ENCODE measurements around the gene ITGB7.

Gene ITGB7

DNA sequence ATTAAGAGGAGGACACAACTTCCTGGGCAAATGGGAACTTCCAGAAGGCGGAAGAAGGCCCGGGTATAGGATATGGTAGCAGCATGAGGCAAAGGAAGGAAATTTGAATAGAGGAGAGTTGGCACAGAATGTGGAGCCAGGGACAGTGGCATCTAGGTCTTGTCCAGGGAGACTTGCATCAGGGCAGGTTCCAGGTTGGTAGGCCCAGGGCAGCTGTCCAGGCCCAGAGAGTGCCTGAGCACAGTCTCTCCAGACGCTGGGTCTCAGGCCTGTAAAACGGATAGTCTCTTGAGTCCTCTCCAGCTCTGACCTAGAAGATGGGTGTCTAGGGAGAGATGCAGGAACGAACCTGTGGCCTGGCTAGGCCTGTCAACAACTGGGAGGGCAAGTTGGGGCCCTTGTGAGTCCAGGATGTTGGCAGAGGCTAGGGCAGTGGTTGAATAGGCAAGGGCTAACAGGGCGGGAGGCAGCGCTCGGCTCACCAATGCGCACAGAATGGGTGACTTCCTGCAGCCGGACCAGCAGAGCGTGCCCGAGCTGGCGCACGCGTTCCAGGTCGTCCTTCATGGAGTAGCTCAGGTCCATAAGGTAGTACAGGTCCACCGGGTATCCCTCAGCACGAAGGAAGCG is 9.9 kb downstream of the ITGB7 start:
- DNase-seq (ENCODE audit: low spot score) = no peak

DNA sequence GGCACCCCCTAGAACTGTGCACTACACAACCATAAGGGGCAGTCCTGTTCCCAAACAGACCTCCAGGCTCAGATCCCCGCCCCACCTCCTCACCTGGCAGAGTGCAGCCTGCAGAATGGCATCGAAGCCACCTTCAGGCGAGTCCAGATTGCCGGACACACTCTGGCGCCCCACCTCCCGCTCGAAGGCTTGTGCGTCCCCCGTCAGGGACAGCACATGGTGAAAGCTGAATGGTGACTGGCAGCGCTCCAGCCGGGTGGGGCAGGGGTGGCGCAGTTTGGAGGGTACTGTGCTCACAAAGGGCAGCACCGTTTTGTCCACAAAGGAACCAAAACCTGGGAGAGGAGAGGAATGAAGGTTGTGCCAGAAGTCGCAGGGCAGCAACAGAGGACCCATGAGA is 10.6 kb downstream of the ITGB7 start:
- no peak for DNase-seq (ENCODE audit: low spot score)

DNA sequence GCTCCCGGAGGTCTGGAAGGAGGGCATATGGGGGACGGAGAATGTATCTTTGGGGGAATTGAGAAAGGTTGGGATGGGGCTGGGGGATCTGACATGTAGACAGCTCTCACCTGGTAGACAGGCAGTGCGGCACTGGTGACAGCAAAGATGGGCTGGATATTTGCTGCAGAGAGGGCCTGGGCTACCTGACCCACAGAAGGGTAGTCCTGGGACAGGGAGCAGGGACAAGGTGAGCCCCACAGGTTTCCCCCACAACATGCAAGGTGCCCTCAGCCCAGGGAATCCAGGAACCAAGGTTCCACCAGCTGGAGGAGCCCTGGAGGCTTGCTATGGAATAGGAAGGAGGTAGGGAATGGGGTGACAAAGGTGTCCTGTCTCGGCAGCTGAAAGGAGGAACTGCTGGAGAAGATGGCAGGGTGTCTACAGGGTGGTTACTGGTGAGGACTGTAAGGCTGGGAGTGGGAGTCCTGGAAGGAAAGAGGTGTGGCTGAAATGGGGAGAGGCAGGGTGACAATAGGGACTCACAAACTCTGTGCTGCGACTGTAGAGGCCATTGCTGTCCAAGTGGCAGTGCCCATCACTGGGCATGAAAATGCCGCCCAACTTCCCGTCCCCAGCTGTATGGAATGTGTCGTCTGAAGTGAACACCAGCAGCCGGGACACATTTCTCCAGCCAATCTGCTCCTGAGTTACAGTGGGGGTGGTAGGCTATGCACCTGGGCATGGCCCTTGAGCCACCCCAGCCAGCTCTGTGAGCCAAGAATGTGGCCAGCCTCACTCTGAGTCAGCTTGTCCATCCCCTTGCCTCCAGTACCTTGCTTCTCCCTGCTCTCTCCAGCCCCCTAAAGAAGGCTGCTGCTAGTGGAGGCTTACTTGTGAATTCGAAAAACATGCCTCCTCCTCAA is 11.3 kb downstream of the ITGB7 start:
- no peak for DNase-seq (ENCODE audit: low spot score)

DNA sequence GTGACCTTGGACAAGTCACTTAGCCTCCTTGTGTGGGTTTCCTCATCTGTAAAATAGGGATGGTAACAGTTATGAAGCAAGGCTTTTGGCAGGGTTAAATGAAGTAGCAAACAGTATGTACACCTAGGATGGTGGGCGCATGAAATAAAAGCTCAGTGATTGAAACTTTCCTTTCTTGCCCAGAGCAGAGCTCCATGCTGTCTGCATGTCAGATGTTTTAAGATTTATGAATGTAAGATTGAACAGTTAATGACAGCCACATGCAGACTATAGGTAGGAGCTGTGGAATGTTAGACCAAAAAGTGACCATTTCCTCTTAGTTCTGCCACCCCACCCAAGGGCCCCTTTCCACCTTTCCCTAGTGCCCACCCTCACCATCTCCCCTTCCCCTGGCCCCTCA is 12.1 kb downstream of the ITGB7 start:
- DNase-seq (ENCODE audit: low spot score) = no peak

DNA sequence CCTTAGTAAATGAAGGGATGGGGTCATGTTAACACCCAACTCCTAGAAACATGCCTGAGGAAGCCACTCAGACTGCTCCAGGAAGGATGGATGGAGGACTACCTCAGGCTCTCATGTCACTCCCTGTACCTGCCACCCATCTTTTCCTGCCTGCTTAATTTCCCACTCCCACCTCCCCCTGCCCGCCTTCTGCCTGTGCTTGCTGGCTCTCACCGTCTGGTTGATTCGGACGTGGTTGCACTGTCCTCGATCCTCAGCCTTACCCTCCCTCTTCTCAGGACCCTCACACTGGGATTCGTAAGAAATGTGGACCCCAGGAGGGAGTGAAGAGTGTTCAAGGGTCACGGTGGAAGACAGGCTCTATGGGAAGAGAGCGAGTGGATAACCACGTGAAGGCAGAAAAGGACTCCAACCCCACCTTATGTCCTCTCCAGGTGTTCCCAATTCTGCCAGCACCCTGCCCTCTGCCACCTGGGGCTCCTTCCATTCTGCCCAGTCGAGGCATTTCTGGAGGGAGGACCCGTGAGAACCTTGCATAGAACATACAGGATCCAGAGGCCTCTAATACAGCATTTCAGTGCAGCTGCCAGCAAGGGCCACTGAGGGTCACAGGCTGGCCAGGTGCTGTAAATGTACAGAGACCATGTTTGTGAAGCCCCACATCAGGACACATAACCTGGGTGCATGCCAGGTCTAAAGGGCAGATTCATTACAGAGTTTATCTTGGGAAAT is 12.9 kb downstream of the ITGB7 start:
- no peak for DNase-seq (ENCODE audit: low spot score)

DNA sequence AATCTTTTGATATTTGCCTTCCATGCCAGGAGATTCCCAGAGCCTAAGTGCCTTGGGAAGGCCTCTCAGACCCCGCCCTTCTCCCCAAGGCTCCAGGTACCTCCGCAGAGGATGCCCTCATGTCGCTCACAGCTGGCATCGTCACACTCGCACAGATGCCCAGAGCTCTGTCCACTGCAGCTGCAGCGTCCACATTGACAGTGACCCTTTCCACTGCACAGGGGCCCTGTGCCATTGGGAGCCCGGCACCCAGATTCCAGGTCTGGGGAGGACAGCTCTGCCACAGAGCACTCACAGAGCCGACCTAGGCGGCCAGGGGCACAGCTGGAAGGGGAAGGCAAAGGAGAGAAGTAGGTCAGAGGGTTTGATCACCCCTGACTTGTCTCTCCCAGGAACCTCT is 14.0 kb downstream of the ITGB7 start:
- DNase-seq (ENCODE audit: low spot score) = no peak

DNA sequence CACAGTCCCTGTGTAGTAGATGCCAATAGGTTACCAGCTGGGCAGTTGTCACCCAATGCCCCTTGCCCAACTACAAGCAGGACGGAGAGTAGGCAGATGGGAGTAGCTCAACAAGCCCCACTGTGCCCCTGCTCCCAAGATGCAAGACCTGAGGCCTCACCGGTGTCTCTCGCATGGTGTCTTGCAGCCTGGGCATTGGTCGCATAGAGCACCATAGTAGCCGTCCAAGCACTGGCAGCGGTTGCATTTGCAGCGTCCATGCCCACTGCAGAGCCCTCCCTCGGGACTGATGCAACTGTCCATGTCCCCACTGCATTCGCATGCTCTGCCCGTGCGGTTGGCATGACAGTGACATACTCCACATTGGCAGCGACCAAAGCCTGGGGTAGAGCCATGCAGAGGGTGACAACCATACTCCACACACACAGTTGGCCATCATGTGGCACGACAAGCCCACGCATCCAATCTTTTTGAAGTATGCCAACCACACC is 14.5 kb downstream of the ITGB7 start:
- DNase-seq (ENCODE audit: low spot score) = no peak

DNA sequence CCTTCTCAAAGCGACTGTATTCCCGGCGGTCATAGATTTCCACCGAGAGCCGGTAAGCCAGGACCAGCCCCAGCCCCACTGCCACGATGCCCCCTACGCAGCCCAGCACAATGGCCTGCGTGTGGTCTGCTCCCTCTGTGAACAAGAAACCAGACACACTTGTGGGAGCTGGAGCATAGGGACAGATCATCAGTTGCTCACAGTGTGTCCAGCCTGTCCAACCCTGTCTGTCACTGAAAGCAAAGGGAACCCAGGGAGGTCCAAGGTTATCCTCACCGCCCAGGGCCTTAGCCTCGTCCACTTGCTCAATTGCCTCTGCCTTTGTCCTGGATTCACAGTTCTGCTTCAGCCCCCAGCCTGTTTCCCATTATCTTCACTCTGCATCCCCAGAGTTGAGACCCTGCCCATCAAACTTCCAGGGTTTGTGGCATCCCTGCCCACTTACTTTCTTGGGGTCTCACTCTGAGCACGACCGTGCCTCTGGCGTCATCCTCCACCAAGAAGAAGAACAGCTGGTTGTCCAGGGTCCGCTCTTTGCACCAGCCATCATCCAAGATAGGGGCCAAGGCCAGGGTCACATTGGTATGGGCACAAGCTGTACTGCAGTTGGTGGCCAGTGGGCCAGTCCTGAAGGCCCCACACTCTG is 15.0 kb downstream of the ITGB7 start:
- DNase-seq (ENCODE audit: low spot score) = no peak

DNA sequence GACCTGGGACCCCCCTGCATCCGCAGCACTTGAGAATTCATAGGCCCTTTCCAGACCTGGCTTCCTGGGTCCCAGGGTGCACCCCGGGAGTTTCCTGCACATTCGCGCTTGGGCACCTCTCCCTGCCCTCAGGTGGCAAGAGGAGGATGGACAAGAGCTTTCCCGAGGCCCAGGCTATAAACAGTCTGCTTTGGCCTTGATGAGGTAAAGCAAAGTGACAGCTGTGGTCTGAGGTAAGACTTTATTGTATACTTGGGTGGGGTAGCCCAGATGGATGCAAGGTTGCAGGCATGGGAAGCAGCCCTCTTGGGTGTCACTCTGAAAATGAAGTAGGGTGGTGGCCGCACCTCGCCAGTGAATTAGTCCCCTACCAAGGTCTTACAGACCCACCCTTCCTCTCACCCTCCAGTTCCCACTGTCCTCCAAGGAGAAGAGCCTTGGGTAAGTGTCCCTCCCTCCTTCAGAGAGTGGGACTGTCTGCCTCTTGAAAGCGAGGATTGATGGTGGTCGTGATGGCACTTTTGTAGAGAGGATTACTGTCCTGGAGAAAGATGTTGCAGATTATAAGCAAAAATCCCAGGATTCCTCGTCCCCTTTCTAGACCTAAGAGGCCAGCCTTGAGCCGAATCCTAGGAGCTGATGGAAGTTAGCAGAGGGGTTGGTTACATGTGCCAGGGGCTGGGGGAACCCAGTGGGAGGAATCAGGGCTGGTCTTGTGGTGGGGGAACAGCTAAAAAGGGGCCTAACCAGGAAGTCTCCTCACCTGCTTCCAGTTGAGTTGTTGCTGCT is 15.8 kb downstream of the ITGB7 start:
- DNase-seq (ENCODE audit: low spot score) = no peak

DNA sequence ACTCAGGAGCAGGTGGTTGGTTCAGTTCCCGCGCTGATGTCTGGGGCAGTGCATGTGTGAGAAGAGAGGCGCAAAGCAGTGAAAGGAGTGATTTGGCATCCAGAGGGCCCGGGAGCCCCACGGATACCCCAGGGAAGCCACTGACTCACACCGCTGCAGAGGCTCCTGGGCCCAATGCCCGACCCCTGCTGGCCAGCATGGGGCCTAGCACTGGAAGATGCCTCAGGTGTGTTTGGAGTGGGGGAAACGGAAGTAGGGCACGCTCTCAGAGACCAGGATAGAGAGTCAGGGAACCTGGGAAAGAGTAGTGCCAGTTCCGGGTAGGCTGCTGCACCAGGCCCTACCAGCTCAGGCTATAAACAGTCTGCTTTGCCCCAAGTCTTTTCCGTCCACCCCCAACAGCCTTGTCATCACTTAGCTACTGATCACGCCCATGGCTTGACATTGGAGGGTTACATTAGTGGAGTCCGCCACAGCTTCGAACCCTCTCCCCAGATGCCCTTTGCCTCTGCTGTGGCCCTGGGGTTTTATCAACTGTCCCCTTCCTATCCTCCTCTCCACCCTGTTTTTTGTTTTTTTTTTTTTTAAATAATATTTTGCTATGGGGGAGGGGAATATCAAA is 16.8 kb downstream of the ITGB7 start:
- DNase-seq (ENCODE audit: low spot score) = peak; percentile 52

DNA sequence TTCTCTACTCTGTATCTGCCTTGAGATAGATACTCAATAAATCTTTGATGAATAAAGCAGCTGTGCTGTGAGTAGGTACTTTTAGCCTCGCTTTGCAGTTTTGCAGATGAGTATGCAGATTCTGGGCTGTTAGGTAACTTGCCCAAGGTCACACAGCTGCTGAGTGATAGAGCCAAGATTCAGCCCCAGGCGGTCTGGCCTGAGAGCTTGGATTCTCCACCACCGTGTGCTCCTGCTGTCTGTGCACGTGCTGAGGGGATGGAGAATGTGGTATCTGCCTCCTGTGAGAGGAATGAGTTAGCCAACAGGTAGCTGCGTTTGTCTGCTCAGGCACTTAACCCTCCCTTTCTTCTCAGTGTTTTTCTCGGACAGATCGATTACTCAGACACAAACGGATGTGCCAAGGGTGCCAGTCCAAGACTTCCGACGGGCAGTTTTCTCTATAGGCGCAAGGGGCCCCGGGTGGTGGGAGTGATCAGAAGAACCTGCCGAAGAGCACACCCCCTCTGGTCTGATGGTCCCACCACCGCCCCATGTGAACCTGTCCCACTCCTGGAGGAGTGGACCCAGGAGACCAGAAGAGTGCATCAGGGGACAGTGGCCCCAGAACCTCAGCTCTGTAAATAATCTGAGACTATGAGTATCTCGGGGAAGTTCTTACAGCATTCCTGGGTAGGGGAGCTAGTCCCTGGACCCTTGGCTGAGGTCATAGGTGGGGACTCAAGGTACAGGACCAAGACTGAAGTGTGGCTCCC is 19.7 kb downstream of the ITGB7 start:
- DNase-seq (ENCODE audit: low spot score) = no peak

DNA sequence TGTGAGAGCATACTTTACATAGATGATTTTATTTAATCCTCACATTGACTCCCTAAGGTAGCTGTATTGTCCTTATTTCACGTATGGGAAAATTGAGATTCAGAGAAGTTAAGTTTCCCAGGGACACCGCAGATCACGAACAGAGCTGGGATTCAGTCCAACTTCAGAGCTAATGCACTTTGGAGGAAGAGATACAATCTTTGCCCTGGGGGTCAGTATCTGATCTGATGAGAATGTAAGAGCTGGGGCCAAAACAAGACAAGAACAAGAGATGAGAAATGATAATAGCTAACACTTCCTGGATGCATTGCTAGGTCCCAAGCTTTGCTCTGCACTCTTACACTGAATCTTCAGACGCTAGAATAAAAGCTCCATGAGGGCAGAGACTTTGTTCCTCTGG is 20.3 kb downstream of the ITGB7 start:
- no peak for DNase-seq (ENCODE audit: low spot score)

DNA sequence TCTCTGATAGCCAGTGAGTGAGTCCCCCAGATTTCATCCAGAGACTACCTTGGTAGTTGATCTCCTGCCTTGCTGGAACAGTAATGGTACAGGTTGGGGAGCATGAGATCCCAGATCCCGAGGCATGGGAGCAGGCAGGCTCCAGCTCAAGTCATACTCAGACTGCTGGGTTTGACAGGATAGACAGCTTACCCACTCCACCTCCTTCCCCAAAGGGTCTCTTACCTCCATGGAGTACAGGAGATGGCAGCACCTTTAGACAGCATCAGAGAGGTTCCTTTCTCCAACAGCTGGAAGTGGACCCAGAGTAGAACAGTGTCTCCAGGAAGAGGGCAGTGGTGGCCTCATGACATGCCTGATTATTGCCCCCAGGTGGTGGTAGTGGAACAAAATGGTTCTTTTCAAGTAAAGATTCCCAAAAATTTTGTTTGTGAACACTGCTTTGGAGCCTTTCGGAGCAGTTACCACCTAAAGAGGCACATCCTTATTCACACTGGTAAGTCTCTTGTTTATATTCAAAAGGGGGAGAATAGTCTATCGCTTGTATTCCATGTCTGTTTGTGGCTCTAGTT is 21.4 kb downstream of the ITGB7 start:
- DNase-seq (ENCODE audit: low spot score) = no peak

DNA sequence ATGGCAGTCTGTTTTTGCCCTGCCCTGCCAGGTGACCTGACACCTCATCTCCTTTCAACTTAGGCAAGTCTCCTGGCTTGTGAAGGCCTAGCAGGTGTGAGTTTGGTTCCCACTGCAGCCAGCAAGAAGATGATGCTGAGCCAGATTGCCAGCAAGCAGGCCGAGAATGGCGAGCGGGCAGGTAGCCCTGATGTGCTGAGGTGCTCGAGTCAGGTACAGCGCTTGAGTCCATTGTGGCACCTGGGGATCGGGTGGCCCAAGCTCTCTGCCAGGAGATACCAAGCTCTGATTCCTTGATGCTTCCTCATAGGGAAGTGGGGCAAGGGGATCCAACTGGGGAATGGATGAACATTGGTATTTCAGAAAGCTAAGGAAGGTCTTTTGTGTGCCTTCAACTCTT is 22.2 kb downstream of the ITGB7 start:
- no peak for DNase-seq (ENCODE audit: low spot score)

DNA sequence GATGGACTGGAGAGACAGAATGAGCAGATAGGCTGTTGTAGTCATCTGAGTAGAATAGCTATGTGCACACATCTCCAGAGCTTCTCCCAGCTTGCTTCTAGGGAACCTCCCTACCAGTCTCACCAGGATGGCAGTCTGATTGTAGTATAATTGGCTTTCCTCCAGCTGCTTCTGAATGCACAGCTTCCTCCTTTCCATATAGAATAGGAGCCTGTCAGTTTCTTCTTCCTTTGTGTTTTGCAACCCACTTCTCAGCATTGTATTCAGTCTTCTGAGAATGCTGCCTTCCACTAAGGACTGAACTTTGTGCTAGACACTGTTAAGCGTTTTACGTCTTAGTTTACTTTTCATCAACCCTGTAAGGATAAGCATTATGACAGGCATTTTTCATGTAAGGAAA is 24.1 kb downstream of the ITGB7 start:
- DNase-seq (ENCODE audit: low spot score) = no peak

DNA sequence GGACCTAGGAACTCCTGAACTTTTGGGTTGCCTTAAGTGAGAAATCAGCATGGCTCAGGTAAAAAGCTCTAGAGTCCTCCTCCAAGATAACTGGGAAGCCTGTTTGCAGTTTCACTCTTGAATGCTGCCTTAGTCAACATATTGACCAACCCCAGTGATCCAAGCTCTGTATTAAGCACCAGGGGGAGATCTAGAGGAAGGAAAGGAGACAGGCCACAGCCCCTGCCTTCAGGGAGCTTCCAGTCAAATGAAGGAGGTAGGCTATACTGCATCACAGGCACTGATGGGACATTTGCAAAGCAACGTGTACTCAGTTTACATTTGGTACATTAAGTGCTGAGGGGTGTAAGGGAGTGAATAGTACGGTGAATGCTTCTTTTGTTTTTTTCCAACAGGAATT is 25.1 kb downstream of the ITGB7 start:
- no peak for DNase-seq (ENCODE audit: low spot score)

DNA sequence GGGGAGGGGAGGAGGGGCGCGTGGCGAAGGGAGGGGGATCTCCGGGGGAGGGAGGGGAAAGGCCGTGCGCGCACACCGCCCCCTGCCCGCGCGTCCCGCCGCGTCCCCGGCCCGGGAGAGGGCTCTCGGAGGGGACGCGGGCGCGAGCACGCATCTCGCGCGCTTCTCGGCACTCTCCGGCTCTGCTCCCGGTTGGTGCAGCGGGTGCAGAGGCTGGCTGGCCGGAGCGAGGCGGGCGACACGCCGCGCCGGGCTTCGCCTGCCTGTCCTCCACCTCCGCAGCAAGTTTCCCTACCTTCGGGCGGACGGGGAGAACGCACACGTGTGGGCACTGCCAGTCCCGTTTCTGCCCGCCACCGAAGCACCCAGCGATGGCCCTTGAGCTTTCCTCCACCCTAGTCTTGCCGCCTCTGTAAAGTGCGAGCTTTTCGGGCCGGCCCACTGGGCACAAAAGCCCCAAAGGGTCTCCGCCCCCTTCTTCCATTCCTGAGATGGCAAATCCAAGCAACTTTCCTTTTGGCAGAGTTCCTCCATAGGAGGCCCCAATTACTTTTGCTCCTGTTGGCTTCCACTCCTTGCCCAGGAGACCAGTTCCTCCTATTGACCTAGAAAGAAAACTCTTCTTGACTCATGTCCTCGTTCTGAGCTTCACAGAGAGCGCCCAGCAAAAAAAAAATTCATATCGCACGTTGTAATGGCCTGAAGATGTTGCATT is 26.0 kb downstream of the ITGB7 start:
- DNase-seq (ENCODE audit: low spot score) = peak; percentile 83

DNA sequence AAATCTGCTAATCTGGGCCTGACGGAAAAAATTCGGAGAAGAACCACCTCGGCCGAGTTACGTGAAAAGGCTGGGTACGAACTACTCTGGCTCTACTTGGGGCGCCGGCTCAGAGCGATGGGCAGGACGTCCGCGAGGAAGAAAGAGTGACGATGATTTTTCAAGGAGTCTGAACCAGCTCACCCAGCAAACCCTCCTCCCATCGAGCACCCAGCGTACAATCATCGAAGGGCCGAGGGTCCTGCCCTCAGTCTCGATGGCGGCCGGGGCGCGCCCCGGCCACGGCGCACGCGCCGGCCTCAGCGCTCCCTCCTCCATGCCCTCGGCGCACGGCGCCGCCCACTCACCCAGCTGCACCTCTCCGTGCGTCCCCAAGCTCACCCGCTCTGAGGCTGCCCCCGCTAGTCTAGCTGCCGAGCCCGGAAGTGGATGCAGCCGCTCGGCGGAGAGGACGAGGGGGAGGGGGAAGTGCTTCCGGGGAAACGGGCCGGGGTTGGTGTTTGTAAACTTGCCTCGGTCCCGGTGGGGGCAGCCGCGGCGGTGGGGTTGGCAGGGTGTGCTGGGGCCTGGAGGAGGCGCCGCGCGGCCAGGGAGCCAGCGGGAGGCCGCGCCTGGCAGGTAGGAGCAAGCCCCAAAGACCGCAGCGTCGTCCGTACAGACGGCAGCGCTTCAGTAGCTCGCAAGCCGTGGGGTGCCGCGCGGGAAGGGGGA is 26.7 kb downstream of the ITGB7 start, which contains the start of the genes CSAD and ZNF740:
TSS of gene CSAD (minus strand) at position 706 of the 711 bp plus-strand sequence. CDS start 7,455 bp downstream, outside the sequence.
TSS of gene ZNF740 (plus strand) at position 503 of the 711 bp plus-strand sequence. CDS start 1,262 bp downstream, outside the sequence.
- peak; percentile 99 for DNase-seq (ENCODE audit: low spot score)
